Measurements from ENCODE around the gene NXN. TPM values are rescaled to one million over a fixed set of nuclear protein-coding genes. Genes with fewer than 3 reads are reported as not detected.

The NXN gene
- polyA plus RNA-seq, 1 donor from 2014 or later, result 14.8 TPM

GRCh38 chr17:1008008-1008761 lies 28.6 kb upstream of the NXN start (continued):
- TF ChIP-seq, protein P1, sequence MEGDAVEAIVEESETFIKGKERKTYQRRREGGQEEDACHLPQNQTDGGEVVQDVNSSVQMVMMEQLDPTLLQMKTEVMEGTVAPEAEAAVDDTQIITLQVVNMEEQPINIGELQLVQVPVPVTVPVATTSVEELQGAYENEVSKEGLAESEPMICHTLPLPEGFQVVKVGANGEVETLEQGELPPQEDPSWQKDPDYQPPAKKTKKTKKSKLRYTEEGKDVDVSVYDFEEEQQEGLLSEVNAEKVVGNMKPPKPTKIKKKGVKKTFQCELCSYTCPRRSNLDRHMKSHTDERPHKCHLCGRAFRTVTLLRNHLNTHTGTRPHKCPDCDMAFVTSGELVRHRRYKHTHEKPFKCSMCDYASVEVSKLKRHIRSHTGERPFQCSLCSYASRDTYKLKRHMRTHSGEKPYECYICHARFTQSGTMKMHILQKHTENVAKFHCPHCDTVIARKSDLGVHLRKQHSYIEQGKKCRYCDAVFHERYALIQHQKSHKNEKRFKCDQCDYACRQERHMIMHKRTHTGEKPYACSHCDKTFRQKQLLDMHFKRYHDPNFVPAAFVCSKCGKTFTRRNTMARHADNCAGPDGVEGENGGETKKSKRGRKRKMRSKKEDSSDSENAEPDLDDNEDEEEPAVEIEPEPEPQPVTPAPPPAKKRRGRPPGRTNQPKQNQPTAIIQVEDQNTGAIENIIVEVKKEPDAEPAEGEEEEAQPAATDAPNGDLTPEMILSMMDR (IDR thresholded peaks at IDR 0.05; ENCODE audit: poor library complexity, severe bottlenecking), result no peak
- TF ChIP-seq POLR2AphosphoS5 (IDR thresholded peaks at IDR 0.05), result no peak

DNA sequence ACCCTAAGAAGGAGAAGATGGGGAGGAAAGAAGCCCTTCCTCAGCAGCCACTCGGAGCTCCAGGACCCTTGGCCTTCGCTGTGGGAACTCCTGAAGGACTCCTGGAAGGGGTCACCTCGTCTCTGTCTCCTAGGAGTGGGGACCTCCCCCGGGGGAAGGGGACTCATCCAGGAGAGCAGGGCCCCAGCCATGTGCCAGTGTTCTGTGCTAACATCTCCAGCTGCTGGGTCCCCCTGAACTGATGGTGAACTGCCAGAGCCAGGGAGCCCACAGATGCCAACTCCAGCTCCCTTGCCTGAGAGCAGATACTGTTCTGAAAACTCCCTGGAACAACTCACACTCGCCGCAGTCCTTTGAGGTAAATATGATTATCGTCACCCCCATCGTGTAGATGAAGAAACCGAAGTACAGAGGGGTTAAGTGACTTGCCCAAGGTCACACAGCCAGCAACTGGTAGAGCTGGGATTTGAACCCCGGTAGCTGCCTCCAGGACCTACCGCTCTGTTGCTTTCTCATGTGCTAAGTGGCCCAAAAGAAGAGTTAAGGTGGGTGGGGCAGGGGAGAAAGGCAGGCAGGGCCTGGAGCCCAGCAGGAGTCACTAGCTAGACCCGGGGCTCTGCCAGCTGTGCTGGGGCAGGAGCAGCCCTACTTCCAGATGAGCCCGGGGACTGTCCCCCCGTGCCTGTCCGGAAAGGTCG lies 27.9 kb upstream of the NXN start:
- H3F3A ChIP-seq (ENCODE audit: insufficient read depth, low read length, poor library complexity, severe bottlenecking), result no peaks in the 10 kb centered on the region
- H3K27ac ChIP-seq (ENCODE audit: low read length), result no peak overlapping the region
- no peaks in the 10 kb centered on the region for H3K36me3 ChIP-seq (ENCODE audit: insufficient read depth, low read length)
- no peak overlapping the region for H3K4me3 ChIP-seq (ENCODE audit: low read length)
- no peak for TF ChIP-seq TAF1 (IDR thresholded peaks at IDR 0.05; ENCODE audit: low read depth)
- no peak for TF ChIP-seq EP300 (conservative IDR thresholded peaks at IDR 0.05; ENCODE audit: poor library complexity, severe bottlenecking)
- no peak for TF ChIP-seq POLR2AphosphoS5 (IDR thresholded peaks at IDR 0.05)
- TF ChIP-seq, protein P2, sequence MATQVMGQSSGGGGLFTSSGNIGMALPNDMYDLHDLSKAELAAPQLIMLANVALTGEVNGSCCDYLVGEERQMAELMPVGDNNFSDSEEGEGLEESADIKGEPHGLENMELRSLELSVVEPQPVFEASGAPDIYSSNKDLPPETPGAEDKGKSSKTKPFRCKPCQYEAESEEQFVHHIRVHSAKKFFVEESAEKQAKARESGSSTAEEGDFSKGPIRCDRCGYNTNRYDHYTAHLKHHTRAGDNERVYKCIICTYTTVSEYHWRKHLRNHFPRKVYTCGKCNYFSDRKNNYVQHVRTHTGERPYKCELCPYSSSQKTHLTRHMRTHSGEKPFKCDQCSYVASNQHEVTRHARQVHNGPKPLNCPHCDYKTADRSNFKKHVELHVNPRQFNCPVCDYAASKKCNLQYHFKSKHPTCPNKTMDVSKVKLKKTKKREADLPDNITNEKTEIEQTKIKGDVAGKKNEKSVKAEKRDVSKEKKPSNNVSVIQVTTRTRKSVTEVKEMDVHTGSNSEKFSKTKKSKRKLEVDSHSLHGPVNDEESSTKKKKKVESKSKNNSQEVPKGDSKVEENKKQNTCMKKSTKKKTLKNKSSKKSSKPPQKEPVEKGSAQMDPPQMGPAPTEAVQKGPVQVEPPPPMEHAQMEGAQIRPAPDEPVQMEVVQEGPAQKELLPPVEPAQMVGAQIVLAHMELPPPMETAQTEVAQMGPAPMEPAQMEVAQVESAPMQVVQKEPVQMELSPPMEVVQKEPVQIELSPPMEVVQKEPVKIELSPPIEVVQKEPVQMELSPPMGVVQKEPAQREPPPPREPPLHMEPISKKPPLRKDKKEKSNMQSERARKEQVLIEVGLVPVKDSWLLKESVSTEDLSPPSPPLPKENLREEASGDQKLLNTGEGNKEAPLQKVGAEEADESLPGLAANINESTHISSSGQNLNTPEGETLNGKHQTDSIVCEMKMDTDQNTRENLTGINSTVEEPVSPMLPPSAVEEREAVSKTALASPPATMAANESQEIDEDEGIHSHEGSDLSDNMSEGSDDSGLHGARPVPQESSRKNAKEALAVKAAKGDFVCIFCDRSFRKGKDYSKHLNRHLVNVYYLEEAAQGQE (IDR thresholded peaks at IDR 0.05; ENCODE audit: borderline replicate concordance), result no peak
- TF ChIP-seq EZH2 (IDR thresholded peaks at IDR 0.05; ENCODE audit: borderline replicate concordance, insufficient read depth, low read length, poor library complexity, severe bottlenecking), result no peak
- TF ChIP-seq MXI1 (conservative IDR thresholded peaks at IDR 0.05; ENCODE audit: poor library complexity, severe bottlenecking), result no peak
- TF ChIP-seq SMC3 (conservative IDR thresholded peaks at IDR 0.05; ENCODE audit: poor library complexity), result no peak
- TF ChIP-seq, protein P1 (IDR thresholded peaks at IDR 0.05; ENCODE audit: poor library complexity, severe bottlenecking), result no peak
- no peak for TF ChIP-seq RAD21 (conservative IDR thresholded peaks at IDR 0.05)
- no peak overlapping the region for H2AFZ ChIP-seq (ENCODE audit: low read depth, low read length)
- no peaks in the 10 kb centered on the region for H3K27me3 ChIP-seq (ENCODE audit: insufficient read depth, low read depth, low read length)
- H3K4me2 ChIP-seq (ENCODE audit: low read length), result no peak overlapping the region
- no peaks in the 10 kb centered on the region for H3K9me2 ChIP-seq (ENCODE audit: insufficient read depth, low read length)
- no peaks in the 10 kb centered on the region for H3K79me2 ChIP-seq (replicated peaks; ENCODE audit: insufficient read depth, low read length)
- H3K9ac ChIP-seq (ENCODE audit: low read length), result no peak overlapping the region
- H4K20me1 ChIP-seq (ENCODE audit: insufficient read depth), result no peaks in the 10 kb centered on the region
- no peaks in the 10 kb centered on the region for H3K9me3 ChIP-seq (ENCODE audit: low read length)
